GM20000 (cell line): ENCODE results near the gene FDXR.
A peak's percentile ranks its signal among the peaks of the same experiment; 100 is the strongest.

Source experiments
- DNase-seq: peaks from one replicate; pipeline ENCODE4 v3.0.0; 2012; ENCODE audit warnings: low spot score
- CTCF ChIP-seq: IDR thresholded peaks from 2 replicates; pipeline ENCODE4 v1.5.1; 2012; ENCODE audit warnings: mild to moderate bottlenecking, control low read depth; ENCODE audit errors: extremely low read depth, missing control alignments

The FDXR gene

GRCh38 chr17:74843352-74843627, 29.5 kb downstream of the FDXR start:
- DNase-seq: no peak
- no peak for TF ChIP-seq CTCF

- peak; percentile 16 for TF ChIP-seq CTCF
- DNase-seq: peak; percentile 87
Observed at GRCh38 chr17:74842599-74843351, 30.0 kb downstream of the FDXR start.

GRCh38 chr17:74842146-74842598, 30.6 kb downstream of the FDXR start:
- TF ChIP-seq CTCF: no peak
- DNase-seq: no peak

- DNase-seq: no peak
- TF ChIP-seq CTCF: no peak
Observed at GRCh38 chr17:74840989-74841666, 31.7 kb downstream of the FDXR start.

GRCh38 chr17:74839990-74840852, 32.6 kb downstream of the FDXR start:
- no peak for DNase-seq
- no peak for TF ChIP-seq CTCF

GRCh38 chr17:74838274-74838673, 34.5 kb downstream of the FDXR start:
- no peak for TF ChIP-seq CTCF
- DNase-seq: no peak
